Measurements from ENCODE around the gene PCAT6.
"Not testable (repeated sequence)": the region's sequence is repeated elsewhere in the genome, so short reads cannot be mapped to it uniquely, and the experiment has no call there.

The PCAT6 gene

DNA sequence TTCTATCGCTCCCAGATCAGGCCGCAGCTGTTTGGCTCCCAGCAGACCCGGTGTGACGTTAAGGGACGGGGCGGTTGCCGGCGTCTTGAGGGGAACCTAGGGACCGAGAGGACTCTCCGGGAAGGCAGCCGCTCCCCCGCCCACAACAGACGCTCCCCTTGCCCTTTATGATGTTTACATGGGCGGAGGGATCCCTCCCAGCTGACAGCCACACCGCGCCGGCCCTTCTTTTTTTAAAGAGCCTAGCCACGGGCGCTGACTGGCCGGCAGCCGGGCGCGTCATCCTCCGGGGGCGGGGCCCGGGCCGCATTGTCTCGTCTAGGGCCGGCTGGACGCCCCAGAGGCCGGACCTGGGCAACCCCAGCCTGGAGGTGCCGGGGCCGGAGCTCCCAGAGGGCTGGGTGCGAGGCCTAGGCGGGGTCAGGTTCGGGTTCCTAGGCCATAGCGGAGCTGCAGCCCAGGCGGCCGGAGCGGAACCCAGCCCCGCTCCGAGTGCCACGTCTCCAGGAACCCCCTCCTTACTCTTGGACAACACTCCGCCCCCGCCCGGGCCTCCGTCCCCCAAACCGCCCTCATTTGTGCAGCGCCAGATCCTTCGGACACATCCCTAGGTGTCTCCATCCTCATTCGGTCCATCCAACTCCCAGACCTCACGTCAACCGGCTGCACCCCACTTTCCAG, at the start of gene PCAT6:
TSS of gene PCAT6 (plus strand) at position 340 of the 681 bp plus-strand sequence.
- peak; percentile 72 to 87 (median 78) for DNase-seq (ENCODE audit: low read depth in 3 of 3)

DNA sequence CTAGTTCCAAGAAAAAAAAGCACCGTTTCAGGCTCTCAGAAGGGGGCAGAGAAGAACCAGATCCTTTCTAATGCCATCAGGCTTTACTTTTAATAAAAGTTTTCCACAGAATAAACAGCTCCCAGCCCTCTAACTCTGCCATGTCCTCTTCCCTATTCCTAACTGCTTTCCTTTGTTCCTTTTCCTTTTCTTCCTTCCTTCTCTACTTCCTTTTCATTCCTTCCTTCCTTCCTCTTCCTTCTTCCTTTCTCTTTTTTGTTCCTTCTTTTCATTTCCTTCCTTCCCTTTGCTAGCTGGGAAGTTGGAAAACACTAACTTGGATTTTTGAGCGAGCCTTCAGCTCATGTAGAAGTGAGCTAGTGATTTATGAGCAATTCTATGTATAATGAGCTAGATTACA, 48.7 kb upstream of the PCAT6 start:
- no peak for DNase-seq (ENCODE audit: low read depth in 3 of 3)

DNA sequence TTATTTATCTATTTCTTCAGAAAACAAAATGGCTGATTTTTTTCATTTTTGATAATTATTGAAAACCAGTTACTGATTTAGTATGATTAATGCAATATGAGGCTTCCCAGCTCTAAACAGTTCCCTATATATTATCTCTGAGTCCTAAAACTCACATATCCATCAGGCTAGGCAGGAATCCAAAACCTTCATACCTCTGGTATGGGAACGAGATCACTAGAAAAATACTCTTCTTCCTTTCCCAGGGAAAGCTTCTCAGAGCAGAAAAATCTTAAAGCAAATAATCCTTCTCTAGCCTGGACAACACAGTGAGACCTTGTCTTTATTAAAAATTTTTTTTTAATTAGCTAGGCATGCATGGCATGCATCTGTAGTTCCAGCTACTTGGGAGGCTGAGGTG, 45.0 kb upstream of the PCAT6 start:
- DNase-seq (ENCODE audit: low read depth in 3 of 3): no peak

DNA sequence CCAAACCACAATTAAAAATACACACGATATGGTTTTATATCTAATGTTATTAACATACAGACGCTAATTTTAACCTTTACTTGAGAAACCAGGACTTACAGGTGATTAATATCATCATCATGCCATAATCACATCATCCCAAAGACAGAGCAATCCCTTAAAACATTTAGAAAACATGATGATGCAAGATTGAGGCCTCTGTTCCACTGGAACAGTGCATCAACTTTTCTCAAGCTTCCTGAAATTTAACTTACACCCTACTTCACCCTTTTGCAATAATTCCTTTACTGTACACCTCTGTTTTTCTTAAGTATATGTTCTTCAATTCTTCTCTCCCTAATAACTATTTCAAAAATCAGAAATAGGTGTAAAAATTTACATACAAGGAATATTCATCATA, 40.6 kb upstream of the PCAT6 start:
- DNase-seq (ENCODE audit: low read depth in 3 of 3): no peak

DNA sequence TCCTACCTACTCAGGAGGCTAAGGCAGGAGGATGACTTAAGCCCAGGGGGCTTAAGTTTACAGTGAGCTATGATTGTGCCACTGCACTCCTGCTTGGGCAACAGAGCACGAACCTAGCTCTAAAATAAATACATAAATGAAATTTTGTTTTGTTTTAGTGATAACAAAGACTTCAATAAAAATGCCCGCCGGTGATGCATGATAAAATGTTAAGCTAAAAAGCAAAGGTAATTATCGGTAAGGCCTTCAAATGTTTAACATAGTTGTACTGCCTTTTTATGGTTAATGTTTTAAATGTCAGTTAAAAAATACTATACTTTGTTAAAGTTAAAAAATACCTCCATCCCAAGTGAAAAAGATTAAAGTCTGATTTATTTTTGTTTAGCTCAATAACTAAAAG, 29.6 kb upstream of the PCAT6 start:
- no peak for DNase-seq (ENCODE audit: low read depth in 3 of 3)

DNA sequence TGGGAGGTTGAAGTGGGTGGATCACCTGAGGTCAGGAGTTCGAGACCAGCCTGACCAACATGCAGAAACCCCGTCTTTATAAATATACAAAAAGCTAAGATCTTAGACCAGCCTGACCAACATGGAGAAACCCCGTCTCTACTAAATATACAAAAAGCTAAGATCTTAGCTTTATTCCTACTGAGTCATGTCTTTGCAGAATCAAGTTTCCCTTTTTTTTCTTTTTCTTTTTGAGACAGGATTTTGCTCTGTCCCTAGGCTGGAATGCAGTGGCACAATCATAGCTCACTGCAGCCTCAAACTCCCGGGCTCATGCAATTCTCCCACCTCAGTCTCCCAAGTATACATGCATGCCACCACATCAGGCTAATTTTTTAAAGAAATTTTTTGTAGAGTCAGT, 23.9 kb upstream of the PCAT6 start:
- no peak for DNase-seq (ENCODE audit: low read depth in 3 of 3)

DNA sequence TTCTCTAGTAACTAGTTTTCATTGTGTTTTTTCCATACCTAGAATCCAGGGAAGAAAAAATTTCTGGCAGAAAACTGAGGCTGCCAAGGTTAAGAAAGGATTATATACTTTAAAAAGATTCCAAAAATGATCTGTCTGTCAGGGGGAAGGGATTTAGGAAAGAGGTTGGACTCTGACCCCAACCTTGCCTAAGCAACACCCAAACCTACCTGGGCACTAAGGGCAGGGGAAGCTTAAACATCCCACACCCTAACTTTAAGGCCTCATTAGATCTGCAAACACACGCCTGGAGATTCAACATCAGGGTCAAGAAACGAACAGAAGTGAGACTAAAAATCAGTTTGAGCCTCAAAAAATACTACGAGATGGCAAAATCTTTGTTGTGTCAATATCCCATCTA, 22.0 kb upstream of the PCAT6 start:
- DNase-seq (ENCODE audit: low read depth in 3 of 3): no peak

DNA sequence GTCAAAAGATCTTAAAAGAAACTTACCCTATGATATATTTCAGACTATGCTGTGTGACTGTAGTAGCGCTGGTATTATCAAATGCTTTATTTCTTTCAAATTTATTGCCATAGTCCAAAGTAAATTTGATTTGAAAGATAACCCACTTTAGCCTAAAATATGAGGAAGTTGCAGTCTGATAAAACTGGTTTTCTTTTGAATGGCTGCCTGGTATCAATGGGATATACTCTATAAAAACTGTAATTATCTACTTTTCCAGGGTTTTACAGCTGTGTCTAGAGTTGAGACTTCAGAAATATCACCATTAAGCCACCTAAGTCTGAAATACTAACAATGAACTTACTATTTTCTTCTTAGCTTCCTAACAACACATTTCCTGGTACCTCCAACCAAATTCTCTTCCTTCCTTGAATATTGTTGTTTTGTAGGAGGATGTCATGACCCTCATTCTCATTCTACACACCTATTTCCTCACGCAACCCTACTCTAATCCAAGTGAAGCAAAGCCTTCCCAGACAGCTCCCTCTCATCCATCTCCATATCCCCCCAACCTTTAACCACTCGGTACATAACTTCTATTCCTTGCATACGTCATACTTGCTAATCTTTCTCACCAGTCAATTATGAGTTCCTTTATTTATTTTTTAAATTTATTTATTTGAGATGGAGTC, 19.5 kb upstream of the PCAT6 start:
- DNase-seq (ENCODE audit: low read depth in 3 of 3): no peak

DNA sequence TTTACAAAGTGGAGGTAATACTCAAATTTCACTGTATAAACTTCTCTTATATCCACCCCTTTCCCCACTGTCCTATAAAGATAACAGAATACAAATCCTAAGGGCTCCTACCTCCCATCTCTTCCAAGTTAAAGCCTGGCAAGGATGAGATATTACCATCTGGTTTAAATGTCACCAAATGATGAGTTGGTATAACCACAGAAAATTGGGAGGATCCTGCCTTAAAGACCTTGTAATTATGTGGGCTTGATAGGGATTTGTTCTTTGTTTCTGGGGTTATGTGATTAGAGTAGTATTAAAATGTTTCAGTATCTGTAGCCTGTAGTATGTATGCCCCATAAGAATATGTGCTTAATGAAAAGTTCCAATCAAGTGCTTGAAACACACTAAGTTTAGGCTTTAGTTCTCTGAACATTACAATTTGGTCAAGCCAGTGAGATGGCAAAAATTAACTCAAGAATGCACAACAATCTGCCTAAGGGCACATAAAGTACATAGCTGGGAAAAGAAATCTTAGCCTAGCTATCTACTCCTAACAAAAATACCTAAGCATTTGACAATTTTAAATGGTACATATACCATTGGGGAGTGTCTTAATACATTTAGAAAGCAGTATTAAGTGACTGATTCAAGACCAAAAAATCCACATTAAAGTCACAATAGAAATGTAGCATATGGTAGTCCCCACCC, 16.6 kb upstream of the PCAT6 start:
- DNase-seq (ENCODE audit: low read depth in 3 of 3): no peak

DNA sequence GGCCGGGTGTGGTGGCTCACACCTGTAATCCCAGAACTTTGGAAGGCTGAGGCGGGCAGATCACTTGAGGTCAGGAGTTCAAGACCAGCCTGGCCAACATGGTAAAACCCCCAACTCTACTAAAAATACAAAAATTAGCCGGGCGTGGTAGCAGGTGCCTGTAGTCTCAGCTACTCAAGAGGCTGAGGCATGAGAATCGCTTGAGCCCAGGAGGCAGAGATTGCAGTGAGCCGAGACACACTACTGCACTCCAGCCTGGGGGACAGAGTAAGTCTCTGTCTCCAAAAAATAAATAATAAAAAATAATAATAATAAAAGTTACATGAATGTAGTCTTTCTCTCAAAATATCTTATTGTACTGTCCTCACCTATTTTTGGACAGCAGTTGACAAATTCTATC, 15.8 kb upstream of the PCAT6 start:
- DNase-seq (ENCODE audit: low read depth in 3 of 3): not testable (repeated sequence)

DNA sequence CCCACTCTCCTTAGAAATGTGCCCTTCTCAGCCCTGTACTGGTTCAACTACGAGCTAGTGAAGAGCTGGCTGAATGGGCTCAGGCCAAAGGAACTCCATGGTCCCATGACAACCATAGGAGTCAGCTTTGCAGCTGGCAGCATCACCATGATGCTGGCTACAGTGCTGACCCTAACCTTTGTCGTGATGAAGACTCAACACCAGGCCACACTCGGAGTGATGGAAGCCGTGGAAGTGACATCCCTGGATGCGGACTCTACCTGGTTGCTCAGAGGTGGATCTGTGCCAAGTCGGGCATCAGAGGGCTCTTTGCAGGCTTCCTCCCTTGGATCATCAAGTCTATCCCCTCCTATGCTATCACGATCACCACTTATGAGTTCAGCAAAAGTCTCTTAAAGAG, 14.1 kb upstream of the PCAT6 start:
- no peak for DNase-seq (ENCODE audit: low read depth in 3 of 3)

DNA sequence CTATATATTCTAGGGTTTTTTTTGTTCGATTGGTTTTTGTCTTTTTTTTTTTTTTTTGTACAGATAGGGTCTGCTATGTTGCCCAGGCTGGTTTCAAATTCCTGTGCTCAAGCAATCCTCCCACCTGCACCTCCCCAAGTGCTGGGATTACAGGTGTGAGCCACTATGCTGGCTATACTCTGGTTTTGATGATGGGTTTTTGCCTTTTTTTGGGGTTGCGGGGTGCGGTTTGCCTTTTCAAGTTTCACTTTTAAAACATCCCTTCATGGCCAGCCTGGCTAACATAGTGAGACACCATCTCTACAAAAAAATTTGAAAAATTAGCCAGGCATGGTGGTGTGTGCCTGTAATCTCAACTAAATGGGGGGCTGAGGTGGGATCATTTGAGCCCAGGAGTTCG, 12.5 kb upstream of the PCAT6 start:
- no peak for DNase-seq (ENCODE audit: low read depth in 3 of 3)

DNA sequence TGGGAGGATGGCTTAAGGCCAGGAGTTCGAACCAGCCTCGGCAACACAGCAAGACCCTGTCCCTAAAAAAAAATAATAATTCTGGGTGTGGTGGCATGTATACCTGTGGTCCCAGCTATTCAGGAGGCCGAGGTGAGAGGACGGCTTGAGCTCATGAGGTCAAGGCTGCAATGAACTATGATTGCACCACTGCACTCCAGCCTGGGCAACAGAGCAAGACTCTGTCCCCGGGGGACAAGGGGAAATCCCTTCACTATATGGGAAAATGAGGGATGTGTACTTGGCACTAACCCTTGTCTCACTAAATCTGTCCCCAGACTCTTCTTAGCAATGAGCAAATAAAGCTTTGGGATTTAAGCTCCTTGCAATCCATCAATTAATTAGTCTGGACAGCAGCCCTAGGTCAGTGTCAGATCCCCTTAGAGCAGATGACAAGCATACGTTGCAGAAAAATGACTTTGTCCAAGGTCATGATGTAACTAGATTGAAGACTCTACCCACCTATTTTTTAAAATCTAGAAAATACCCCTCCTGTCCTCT, 11.9 kb upstream of the PCAT6 start:
- no peak for DNase-seq (ENCODE audit: low read depth in 3 of 3)

DNA sequence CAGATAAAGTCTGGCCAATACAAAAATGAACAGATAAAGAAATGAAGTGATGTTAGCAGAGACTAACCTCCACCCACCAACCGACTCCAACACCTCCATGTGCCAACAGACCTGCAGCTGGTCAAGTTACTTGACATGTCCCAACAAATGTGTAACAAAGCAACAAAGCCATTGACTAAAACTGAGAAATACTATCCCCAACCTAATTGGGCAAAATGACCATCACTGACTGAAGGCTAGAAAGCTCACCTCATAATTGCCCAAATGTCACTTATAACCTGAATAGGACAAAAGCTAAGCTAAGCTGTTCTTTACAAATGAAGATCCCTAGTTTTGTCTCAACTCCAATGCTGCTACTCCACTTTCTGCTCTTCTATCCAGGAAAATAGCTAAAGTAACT, 10.0 kb upstream of the PCAT6 start:
- no peak for DNase-seq (ENCODE audit: low read depth in 3 of 3)

DNA sequence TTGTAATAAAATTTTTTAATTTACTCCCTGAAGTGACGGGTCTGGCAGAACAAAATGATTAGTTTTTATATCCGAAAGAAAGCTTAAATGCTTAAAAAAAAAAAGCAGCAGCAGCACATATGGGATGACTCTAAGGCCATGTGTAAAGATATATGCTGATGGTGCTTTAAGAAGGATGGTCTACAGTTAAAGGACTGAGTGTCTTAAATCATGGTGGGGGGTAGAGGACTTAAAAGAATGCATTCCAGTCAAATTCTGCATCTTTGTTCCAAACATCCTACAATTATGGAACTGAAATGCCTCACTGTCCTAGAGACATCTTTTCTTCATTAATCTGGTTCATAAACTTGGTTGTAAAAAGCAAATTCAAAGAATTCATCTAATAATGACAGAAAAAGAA, 9.6 kb upstream of the PCAT6 start:
- DNase-seq (ENCODE audit: low read depth in 3 of 3): no peak

DNA sequence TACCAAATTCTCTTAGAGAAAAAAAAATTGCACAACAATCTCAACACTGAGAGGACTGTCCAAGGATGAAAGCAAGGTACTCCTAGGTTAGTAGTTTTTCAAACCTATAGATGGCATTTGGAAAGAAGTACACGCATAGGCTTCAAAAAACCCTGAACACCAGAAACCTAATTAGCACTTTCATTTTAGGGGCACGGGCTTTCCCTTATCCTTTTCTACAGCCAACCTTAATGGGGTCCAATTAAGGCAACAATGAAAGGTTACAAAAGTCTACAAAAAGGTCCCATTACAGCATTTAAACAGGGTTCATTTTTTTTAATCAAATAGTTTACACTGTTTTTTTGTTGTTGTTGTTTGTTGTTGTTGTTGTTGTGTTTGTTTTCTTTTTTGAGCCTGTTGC, 8.7 kb upstream of the PCAT6 start:
- no peak for DNase-seq (ENCODE audit: low read depth in 3 of 3)

DNA sequence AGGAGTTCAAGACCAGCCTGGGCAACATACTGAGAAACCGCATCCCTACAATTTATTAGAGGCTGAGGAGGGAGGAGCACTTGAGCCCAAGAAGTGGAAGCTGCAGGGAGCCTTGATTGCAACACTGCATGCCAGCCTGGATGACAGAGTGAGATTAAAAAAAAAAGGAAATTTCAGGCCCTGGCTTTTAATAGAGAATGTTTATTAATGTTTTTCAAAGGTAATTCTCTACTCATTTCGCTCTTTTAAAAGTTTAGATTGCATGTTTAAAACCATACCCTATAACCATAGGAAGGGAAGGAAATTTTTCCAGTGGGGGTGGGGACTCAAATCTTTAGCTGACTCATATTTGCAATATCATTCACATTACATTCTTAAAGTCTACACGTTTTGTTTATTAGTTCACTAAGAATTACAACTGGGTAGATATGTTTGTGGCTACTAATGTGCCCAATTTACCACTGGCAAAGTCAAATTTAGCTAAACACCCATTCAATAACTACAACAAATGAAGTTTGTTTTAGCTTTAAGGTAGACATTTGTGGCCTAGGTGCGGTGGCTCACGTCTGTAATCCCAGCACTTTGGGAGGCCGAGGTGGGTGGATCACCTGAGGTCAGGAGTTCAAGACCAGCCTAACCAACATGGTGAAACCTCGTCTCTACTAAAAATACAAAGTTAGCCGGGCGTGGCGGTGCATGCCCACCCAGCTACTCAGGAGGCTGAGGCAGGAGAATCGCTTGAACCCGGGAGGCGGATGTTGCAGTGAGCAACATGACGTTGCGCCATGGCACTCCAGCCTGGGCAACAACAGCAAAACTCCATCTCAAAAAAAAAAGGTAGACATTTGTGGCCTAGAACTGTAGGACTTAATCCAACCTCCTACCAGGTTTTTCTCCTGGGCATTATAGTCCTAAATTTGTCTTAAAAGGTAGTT, 7.5 kb upstream of the PCAT6 start:
- no peak for DNase-seq (ENCODE audit: low read depth in 3 of 3)

DNA sequence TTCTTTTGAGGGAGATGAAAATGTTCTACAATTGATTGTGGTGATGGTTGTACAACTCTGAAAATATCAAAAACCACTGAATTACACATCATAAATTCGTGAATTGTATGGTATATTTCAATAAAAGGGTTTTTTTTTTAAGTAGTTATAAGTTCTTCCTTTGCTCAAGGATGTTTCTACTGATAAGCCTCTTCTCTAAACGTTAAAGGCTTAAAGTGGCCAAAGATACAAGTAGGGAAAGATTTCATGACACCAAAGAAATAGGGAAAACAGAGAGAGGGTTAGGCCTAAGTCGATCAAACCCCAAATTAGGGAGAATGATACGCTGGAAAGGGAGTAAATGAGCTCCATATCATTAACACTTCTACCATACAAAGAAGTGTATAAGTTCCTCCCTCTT, 6.6 kb upstream of the PCAT6 start:
- no peak for DNase-seq (ENCODE audit: low read depth in 3 of 3)

DNA sequence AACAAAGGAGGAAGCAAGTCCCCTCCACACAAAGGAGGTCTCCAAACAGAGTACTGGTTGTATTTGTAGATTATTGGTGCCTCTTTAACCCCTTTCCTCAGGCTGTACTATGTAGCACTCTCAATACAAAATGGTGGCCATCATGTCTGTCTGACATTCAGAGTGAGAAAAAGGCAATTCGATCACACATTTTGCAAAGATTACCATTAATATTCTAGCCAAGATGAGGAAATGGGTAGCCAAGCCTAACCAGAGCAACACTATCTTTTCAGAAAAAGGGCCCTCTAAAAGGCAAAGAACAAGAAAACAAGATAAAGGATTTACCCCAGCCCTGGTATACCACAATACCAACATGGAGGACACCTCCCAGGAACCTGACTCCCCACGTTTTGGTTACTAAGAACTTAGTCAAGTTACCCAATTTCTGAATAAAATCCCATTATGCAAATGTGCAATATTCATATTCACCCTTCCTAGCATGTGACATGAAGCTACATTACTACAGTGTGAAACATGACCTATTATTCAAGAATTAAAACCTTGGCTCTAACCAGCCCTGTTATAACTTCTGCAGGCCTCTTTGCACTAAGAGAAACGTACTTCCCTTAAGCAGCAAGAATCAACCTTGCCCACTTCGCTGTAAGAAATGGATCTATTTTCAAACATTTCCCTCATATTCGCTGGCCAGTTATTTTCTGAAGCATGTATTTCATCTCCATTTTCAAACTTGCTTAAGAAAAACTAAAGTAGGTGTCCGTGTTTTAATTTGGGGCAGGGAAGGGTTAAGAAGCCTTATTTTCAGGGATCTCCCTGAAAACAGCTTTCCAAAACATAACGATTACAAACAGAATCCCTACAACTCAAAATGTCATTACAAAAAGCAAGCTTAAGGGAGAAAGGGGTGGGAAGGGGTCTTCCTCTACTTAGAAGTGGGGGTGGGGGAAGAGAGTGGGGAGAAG, 4.6 kb upstream of the PCAT6 start:
- DNase-seq (ENCODE audit: low read depth in 3 of 3): peak in 1 of 3 experiments; percentile 13

DNA sequence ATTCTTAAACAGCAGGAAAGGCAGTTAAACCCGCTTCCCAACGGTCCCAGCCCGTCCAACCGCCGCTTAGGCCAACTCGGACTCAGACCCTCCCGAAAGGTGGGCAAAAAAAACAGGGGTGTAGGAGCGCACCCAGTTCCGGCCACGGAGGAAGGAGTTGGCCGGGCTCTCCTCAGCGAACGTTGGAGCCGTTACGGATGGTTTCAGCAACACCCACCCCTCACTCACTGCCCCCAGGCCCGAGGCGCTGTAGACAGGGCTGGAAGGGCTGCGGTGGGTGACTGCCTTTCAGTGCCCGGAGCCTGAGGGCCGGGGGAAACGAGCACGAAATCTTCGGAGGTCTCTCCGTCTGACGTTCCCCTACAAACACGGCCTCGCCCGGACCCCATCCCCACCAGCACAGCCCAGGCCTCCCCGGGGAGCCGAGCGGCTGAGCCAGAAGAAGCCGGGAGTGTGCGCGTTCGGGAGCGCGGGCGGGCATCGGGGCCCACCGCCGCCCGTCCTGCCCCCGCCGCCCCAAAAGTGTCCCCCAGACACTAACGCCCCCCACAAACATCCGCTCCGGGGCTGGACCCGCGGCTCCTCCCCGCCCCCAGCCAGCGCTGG, 3.8 kb upstream of the PCAT6 start:
- DNase-seq (ENCODE audit: low read depth in 3 of 3): peak in 1 of 3 experiments; percentile 17

All from stimulated activated CD4-positive, alpha-beta T cell treated with anti-CD3 and anti-CD28 coated beads, TNF-alpha, amount 100 ng/mL, for 24 hours (primary cell).